ENCODE data around the gene SEMA3F. TPM values are rescaled to one million over a fixed set of nuclear protein-coding genes. Genes with fewer than 3 reads are reported as not detected.

The SEMA3F gene
- total and polyA plus RNA-seq, 4 donors = 0.60 to 4.8 (median 2.1) TPM

DNA sequence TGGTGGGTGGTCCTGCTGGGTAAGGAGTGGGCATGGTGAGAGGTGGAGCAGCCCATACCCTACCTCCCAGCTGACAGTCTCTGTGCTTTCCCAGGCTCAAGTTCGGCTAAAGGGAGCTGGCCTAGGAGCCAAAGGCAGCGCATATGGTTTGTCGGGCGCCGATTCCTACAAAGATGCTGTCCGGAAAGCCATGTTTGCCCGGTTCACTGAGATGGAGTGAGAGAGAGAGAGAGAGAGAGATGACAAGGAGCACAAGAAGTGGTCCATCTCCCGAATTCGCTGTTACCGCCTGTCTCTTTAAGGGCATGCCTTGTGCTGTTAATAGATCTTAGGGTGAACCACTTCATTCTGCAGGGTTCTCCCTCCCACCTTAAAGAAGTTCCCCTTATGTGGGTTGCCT, 36.9 kb upstream of the SEMA3F start (continued):
- TF ChIP-seq, protein P1, sequence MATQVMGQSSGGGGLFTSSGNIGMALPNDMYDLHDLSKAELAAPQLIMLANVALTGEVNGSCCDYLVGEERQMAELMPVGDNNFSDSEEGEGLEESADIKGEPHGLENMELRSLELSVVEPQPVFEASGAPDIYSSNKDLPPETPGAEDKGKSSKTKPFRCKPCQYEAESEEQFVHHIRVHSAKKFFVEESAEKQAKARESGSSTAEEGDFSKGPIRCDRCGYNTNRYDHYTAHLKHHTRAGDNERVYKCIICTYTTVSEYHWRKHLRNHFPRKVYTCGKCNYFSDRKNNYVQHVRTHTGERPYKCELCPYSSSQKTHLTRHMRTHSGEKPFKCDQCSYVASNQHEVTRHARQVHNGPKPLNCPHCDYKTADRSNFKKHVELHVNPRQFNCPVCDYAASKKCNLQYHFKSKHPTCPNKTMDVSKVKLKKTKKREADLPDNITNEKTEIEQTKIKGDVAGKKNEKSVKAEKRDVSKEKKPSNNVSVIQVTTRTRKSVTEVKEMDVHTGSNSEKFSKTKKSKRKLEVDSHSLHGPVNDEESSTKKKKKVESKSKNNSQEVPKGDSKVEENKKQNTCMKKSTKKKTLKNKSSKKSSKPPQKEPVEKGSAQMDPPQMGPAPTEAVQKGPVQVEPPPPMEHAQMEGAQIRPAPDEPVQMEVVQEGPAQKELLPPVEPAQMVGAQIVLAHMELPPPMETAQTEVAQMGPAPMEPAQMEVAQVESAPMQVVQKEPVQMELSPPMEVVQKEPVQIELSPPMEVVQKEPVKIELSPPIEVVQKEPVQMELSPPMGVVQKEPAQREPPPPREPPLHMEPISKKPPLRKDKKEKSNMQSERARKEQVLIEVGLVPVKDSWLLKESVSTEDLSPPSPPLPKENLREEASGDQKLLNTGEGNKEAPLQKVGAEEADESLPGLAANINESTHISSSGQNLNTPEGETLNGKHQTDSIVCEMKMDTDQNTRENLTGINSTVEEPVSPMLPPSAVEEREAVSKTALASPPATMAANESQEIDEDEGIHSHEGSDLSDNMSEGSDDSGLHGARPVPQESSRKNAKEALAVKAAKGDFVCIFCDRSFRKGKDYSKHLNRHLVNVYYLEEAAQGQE (IDR thresholded peaks at IDR 0.05) = no peak
- TF ChIP-seq RAD21 (IDR thresholded peaks at IDR 0.05) (no peak), NR2F2 (IDR thresholded peaks at IDR 0.05) (no peak), YY1 (IDR thresholded peaks at IDR 0.05) (no peak), FOXA1 (IDR thresholded peaks at IDR 0.05) (no peak)
- TF ChIP-seq, protein P2, sequence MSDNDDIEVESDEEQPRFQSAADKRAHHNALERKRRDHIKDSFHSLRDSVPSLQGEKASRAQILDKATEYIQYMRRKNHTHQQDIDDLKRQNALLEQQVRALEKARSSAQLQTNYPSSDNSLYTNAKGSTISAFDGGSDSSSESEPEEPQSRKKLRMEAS (IDR thresholded peaks at IDR 0.05) = no peak

DNA sequence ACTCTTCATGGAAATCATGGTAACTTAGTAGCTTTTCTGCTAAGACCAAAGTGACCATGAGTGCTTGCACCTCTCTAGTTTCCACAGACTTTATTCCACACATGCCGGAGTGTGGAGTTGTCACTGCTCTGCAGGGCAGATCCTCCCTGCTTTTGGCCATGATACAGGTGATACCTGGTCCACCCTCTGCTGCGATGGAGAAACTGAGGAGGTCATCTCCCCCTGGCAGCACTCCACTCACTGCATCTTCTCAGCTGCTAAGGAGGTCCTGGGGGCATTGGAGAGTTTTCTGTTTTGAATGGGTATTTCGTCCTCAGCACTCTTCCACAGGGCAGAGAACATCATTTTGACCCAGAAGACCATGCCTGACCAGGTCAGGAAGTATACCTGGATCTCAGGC, 35.3 kb upstream of the SEMA3F start:
- Histone ChIP-seq H3K9me3 (ENCODE audit: control insufficient read depth in 4 of 4, low read length in 3 of 4) (no peaks in the 10 kb centered on the region), H3K27ac (ENCODE audit: low read depth in 1 of 2, low read length in 2 of 2) (no peak overlapping the region), H3K4me3 (ENCODE audit: low read depth in 1 of 3, low read length in 3 of 3) (no peak overlapping the region), H3K4me1 (ENCODE audit: control insufficient read depth in 4 of 4, insufficient read depth in 4 of 4, low read length in 3 of 4) (no peaks in the 10 kb centered on the region), H3K27me3 (ENCODE audit: control insufficient read depth in 4 of 4, insufficient read depth in 4 of 4, low read length in 3 of 4) (no peaks in the 10 kb centered on the region), H3K9ac (ENCODE audit: low read depth in 1 of 2, low read length in 2 of 2) (no peak overlapping the region), H3K36me3 (ENCODE audit: control insufficient read depth in 4 of 4, insufficient read depth in 3 of 4, low read depth in 1 of 4, low read length in 3 of 4) (peaks cover 10 to 57% (median 45%) of the 10 kb centered on the region in 4 donors)
- TF ChIP-seq RAD21 (IDR thresholded peaks at IDR 0.05) (no peak), RXRA (IDR thresholded peaks at IDR 0.05) (no peak), HNF4G (IDR thresholded peaks at IDR 0.05) (no peak), FOXA2 (IDR thresholded peaks at IDR 0.05) (no peak), NR2F2 (IDR thresholded peaks at IDR 0.05) (no peak), TAF1 (conservative IDR thresholded peaks at IDR 0.05) (no peak), GABPA (IDR thresholded peaks at IDR 0.05 in 1 of 2, conservative IDR thresholded peaks at IDR 0.05 in 1 of 2) (no peak), HNF4A (conservative IDR thresholded peaks at IDR 0.05) (no peak), FOXA1 (IDR thresholded peaks at IDR 0.05) (no peak), SP1 (IDR thresholded peaks at IDR 0.05) (no peak), EGR1 (IDR thresholded peaks at IDR 0.05; ENCODE audit: low read depth in 2 of 2) (no peak), JUND (IDR thresholded peaks at IDR 0.05) (no peak)
- TF ChIP-seq, protein P3, sequence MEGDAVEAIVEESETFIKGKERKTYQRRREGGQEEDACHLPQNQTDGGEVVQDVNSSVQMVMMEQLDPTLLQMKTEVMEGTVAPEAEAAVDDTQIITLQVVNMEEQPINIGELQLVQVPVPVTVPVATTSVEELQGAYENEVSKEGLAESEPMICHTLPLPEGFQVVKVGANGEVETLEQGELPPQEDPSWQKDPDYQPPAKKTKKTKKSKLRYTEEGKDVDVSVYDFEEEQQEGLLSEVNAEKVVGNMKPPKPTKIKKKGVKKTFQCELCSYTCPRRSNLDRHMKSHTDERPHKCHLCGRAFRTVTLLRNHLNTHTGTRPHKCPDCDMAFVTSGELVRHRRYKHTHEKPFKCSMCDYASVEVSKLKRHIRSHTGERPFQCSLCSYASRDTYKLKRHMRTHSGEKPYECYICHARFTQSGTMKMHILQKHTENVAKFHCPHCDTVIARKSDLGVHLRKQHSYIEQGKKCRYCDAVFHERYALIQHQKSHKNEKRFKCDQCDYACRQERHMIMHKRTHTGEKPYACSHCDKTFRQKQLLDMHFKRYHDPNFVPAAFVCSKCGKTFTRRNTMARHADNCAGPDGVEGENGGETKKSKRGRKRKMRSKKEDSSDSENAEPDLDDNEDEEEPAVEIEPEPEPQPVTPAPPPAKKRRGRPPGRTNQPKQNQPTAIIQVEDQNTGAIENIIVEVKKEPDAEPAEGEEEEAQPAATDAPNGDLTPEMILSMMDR (IDR thresholded peaks at IDR 0.05; ENCODE audit: low read depth, low read length, missing input control) = no peak
- TF ChIP-seq, protein P2 (IDR thresholded peaks at IDR 0.05) = no peak
- TF ChIP-seq, protein P1 (IDR thresholded peaks at IDR 0.05) = no peak
- TF ChIP-seq, protein P4, sequence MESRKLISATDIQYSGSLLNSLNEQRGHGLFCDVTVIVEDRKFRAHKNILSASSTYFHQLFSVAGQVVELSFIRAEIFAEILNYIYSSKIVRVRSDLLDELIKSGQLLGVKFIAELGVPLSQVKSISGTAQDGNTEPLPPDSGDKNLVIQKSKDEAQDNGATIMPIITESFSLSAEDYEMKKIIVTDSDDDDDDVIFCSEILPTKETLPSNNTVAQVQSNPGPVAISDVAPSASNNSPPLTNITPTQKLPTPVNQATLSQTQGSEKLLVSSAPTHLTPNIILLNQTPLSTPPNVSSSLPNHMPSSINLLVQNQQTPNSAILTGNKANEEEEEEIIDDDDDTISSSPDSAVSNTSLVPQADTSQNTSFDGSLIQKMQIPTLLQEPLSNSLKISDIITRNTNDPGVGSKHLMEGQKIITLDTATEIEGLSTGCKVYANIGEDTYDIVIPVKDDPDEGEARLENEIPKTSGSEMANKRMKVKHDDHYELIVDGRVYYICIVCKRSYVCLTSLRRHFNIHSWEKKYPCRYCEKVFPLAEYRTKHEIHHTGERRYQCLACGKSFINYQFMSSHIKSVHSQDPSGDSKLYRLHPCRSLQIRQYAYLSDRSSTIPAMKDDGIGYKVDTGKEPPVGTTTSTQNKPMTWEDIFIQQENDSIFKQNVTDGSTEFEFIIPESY (IDR thresholded peaks at IDR 0.05) = no peak
- TF ChIP-seq, protein P5, sequence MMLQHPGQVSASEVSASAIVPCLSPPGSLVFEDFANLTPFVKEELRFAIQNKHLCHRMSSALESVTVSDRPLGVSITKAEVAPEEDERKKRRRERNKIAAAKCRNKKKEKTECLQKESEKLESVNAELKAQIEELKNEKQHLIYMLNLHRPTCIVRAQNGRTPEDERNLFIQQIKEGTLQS (IDR thresholded peaks at IDR 0.05) = no peak
- DNase-seq (ENCODE audit: low spot score) = no peak
- 86% methylated on average over 3 of the region's 3 CpGs for WGBS

Data from liver (tissue), 9 donors.